HG03159 (cell line): ENCODE measurements around the gene KLRF2.

Experiments
- ATAC-seq: cut with Tn5 transposase; IDR thresholded peaks from one replicate; pipeline ENCODE4 v1.9.1; 2021; ENCODE audit warnings: mild to moderate bottlenecking, moderate library complexity; ENCODE audit not compliant: unreplicated experiment

KLRF2 gene

GRCh38 chr12:9883175-9883574, 1.9 kb downstream of the KLRF2 start:
- no peak for ATAC-seq

DNA sequence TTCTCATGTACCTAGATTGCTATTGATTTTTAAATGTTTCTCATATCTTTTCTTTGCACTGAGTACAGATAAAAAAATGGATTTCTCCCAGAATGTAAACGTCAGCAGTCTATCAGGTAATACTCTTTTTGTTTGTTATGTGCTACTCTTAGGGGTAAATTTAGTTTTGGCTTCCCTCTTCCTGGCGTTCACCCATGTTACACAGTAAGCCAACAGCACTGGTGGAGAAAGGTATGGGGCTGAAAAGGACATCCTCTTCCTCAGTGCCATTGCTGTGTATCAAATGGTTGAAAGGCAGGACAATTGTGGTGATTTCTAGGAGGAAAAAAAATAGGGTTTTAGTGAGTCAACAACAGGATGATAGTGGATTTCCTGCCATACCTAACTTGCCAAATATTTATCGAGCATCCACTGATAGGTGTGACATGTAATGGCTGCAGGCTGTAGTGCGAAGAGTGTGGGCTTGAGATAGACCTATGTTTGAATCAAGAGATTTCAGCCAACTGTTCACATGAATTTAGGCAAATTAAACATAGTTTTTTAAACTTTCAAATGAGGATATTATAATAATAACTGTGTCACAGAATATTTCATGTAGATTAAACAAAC, 7.5 kb downstream of the KLRF2 start:
- ATAC-seq = no peak

- ATAC-seq = no peak
Measured at GRCh38 chr12:9895215-9895971, 14.1 kb downstream of the KLRF2 start.

DNA sequence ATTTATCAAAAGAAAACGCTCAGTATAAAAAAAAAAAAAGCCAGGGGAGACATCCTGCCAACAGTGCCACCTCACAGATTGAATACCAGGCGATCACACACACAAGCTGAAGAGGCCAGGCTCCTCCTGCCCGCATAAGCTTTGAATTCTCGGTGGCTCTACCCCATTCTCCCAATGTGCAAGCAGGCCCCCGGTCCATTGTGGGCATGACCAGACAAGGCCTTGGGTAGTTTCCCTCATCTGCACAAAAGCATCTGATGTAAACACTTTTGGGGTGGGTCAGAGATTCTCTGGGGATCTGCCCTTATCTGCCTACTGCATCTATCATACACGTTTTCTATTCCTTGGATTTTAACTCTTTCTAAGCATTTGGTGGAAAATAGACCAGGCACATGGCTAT, 16.2 kb downstream of the KLRF2 start:
- no peak for ATAC-seq

GRCh38 chr12:9899209-9899608, 17.9 kb downstream of the KLRF2 start:
- ATAC-seq = no peak

- ATAC-seq = no peak
Measured at GRCh38 chr12:9900930-9901329, 19.6 kb downstream of the KLRF2 start.

DNA sequence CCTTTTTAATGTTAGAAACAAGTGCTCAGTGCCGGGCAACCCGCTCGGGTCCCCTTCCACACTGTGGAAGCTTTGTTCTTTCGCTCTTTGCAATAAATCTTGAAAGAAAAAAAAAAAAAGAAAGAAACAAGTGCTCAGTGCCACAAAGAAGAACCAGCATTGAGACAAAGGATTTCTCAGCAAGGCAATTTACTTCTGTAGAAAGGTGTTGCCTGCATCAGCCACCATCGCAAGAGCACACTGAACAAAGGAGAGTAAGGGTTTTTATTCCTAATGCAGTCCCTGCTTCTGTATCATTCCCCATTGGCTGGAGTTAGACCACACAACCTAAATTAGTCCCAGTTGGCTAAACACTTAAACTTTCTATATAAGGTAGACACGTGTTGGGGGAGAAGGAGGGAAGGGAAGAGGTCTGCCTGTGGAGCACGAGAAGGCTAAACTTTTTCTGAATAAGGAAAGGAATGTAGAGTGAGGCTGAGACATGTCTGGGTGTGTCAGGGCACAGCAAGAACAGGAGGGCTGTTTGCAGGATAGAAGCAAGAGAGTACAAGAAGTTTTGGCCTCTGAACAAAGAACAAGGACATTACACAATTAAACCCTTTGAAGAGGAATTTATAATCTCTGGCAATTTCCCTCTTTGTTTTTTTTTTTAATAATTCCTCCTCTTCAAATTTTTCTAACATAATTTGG, 21.4 kb downstream of the KLRF2 start:
- ATAC-seq = no peak

- no peak for ATAC-seq
Measured at GRCh38 chr12:9906873-9907272, 25.6 kb downstream of the KLRF2 start.

DNA sequence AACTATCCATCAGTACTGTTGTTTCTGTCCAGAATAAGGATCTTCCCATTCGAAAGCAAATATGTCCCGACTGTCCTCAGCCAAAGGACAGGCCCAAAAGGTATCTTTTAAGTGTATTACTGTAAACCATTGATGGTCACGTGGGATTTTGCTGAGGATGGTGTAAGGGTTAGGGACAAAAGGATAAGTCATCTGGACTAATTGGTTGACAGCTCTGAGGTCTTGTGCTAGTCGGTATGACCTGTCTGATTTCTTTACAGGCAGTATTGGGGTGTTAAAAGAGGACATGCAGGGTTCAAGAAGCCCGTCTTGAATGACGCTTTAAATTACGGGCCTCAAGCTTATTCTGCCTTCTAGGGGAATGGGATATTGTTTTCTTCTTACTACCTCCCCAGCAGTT, 26.5 kb downstream of the KLRF2 start:
- no peak for ATAC-seq

- ATAC-seq = no peak
Measured at GRCh38 chr12:9908350-9908749, 27.1 kb downstream of the KLRF2 start.

- no peak for ATAC-seq
Measured at GRCh38 chr12:9909724-9910123, 28.4 kb downstream of the KLRF2 start.

DNA sequence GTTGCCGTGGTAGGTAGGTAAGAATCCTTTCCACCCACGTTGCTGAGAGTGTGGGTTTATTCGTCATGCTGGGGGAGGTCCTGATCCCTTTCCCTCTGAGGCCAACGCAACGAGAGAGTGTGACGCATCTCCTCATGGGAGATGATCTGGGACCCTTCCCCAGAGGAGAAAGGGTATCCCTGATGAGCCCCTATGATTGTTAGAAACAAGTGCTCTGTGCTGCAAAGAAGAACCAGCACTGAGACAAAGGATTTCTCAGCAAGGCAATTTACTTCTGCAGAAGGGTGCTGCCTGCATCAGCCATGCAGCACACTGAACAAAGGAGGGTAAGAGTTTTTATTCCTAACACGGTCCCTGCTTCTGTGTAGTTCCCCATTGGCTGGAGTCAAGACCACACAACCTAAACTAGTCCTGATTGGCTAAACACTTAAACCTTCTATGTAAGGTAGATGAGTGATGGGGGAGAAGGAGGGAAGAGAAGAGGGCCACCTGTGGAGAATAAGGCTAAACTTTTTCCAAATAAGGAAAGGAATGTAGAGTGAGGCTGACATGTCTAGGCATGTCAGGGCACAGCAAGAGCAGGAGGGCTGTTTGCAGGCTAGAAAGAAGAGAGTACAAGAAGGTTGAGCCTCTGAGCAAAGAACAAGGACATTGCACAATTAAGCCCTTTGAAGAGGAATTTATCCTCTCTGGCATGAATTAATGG, 29.6 kb downstream of the KLRF2 start:
- ATAC-seq = no peak

- no peak for ATAC-seq
Measured at GRCh38 chr12:9911708-9912107, 30.4 kb downstream of the KLRF2 start.

- no peak for ATAC-seq
Measured at GRCh38 chr12:9919443-9919842, 38.2 kb downstream of the KLRF2 start.

DNA sequence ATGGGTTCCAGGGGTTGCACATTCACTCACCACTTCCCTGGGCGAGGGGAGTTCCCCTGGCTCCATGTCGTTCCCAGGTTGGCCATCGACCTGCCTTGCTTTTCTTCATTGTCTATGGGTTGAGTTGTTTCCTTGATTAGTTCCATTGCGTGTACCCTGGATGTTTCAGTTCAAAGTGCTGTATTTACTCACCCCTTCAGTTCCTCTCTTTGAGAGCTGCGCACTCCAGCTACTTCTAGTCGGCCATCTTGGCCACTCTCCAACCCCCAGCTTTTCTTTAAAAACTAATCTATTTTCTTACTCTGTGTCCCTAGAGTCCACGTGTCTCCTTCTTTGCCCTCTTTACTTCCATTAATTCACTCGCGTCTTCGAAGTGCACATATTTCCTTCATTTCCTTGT, 39.2 kb downstream of the KLRF2 start:
- no peak for ATAC-seq

- no peak for ATAC-seq
Measured at GRCh38 chr12:9922429-9922828, 41.1 kb downstream of the KLRF2 start.

GRCh38 chr12:9925705-9926393, 44.6 kb downstream of the KLRF2 start:
- no peak for ATAC-seq

DNA sequence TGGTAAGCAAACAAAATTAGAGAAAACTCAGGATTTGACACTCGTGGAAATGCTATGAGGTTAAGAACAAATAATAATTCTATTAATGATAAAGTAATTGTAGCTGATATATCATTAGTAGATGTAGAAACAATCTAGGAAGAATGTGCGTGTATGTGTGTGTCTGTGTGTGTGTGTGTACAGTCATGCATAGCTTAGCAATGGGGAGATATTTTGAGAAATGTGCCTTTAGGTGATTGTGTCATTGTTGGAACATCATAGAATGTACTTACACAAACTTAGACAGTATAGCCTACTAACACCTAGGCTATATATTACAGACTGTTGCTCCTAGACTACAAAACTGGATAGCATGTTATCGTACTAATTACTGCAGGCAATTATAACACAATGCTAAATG, 45.6 kb downstream of the KLRF2 start:
- ATAC-seq = no peak

- ATAC-seq = no peak
Measured at GRCh38 chr12:9928607-9929006, 47.3 kb downstream of the KLRF2 start.

GRCh38 chr12:9931245-9931644, 50.0 kb downstream of the KLRF2 start:
- no peak for ATAC-seq

DNA sequence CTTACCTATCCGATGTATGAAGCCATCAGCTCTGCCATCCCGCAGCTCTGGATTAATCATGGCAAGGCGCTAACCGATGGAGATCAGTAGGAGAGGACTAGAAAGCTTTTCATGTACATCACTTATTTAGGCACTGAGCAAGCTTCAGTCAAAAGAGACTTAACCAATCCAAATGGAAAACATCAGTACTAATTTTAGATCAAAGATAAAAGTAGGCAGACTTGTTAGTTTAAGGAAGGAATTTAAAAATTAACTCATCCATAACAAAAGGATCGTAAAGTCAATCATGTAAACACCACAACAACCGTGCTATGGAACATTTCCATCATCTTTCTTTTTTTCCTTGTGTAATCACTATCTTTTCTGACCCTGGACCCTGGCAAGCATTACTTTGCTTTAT, 51.0 kb downstream of the KLRF2 start, which contains the start of gene CLEC2A:
Gene CLEC2A, minus strand, starts transcription at position 101 of the 400 bp plus-strand sequence. Its CDS starts 41 bp downstream, at position 60.
- no peak for ATAC-seq
